Right lobe of liver (tissue), 6 donors: ENCODE data around the gene MIXL1. TPM values are rescaled to one million over a fixed set of nuclear protein-coding genes. Genes with fewer than 3 reads are reported as not detected.

Experiments used
- ATAC-seq, 4 donors: fragments of 200-7000 bp; cut with Tn5 transposase; one replicate each; pipeline ENCODE4 v1.9.1; 2020; ENCODE audit warnings: mild to moderate bottlenecking in 4 of 4, moderate library complexity in 4 of 4
- DNase-seq, 3 donors: peaks; one replicate each; pipeline ENCODE4 v3.0.0-alpha.2; 2020
- H3K27ac ChIP-seq, 3 donors: fragments of 200-600 bp; one replicate each; pipeline ENCODE4 v1.8.0; 2022
- H3K27me3 ChIP-seq, 2 donors: fragments of 200-600 bp; one replicate each; pipeline ENCODE4 v1.8.0; 2022
- H3K36me3 ChIP-seq, 4 donors: fragments of 200-600 bp; sonication (generic) in 1 of 4; one replicate each; pipeline versions ENCODE4 v1.5.1 to v1.8.0; 2017 to 2022; ENCODE audit warnings: control low read depth in 1 of 4
- H3K4me1 ChIP-seq, 4 donors: fragments of 200-600 bp; sonication (generic) in 1 of 4; one replicate each; pipeline versions ENCODE4 v1.5.1 to v1.8.0; 2017 to 2022; ENCODE audit warnings: control low read depth in 1 of 4
- H3K4me3 ChIP-seq, 3 donors: fragments of 200-600 bp; one replicate each; pipeline ENCODE4 v1.8.0; 2022
- H3K9me3 ChIP-seq, 4 donors: fragments of 200-600 bp; sonication (generic) in 1 of 4; one replicate each; pipeline versions ENCODE4 v1.5.1 to v1.8.0; 2017 to 2022; ENCODE audit warnings: control low read depth in 1 of 4
- POLR2A ChIP-seq: fragments of 450-650 bp; IDR thresholded peaks from one replicate; pipeline ENCODE4 v1.6.1; 2017; ENCODE audit warnings: antibody characterized with exemption, mild to moderate bottlenecking
- WGBS: methylation state at CpG from one replicate; pipeline ENCODE4 v1.1.6; 2018; ENCODE audit warnings: low coverage, low lambda C conversion rate; ENCODE audit not compliant: insufficient coverage; ENCODE audit errors: missing lambda C conversion rate; 5-methylcytosine and 5-hydroxymethylcytosine counted together
- intact Hi-C, 2 donors: fragments of 100-400 bp; cut with DNase I; formaldehyde crosslinking; loops; one replicate each; pipeline versions ENCODE4 v1.11.2 to v1.14.1; 2022
- total RNA-seq, 6 experiments: library from RNA; depleted of rRNA in 2 of 6; stranded (reverse); fragments of >200 nt in 2 of 6; fragmentation: NEBNext Ultra II Directional in 3 of 6; extraction: Animal tissue kit (Norgen Biotek cat#: 25700) in 3 of 6; gene quantifications; one replicate each; pipeline versions ENCODE4 v1.1.0 to v1.2.4, GENCODE V29; 2016 to 2023
- TF ChIP-seq, protein P1 (sequence below), 4 donors: fragments of 200-600 bp in 3 of 4; fragments of 450-650 bp in 1 of 4; IDR thresholded peaks; one replicate each; pipeline versions ENCODE4 v1.5.1 to v1.8.0; 2016 to 2022; ENCODE audit warnings: antibody characterized with exemption in 4 of 4, mild to moderate bottlenecking in 2 of 4
- donor health status: DM: no; HTN: yes; CAD: no.
- donor health status: DM: no; HTN: no; CAD: no.
- donor health status: DM: no; HTN: no; CAD: no.
- donor health status: DM: no; HTN: yes; CAD: no.
- donor health status: DM: no; HTN: yes; CAD: no.

MIXL1 gene
- total RNA-seq, 6 experiments from 2014 or later: 0.29 TPM; not detected in 5

DNA sequence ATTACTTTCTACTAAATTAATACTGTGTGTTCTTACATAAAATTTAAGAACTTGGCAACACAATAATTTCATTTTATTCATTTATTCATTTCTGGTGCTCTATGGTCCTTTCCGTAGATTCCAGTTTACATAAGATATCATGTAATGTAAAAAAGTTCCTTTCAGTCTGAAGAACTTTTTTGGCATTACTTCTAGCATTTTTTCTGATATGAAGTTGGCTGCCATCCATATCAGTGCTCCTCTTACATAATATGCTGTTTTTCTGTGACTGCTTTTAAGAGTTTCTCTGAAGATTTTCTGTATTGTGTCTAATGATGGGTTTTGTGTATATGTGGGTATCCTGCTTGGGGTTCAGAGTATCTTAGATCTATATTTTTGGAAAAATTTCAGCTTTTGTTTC lies 50.7 kb downstream of the MIXL1 start:
- DNase-seq (no peak), ATAC-seq (no peak)
- intact Hi-C loops: no loop called here
- Histone ChIP-seq H3K27ac (no peak overlapping the region), H3K9me3 (no peaks in the 10 kb centered on the region), H3K36me3 (no peaks in the 10 kb centered on the region), H3K4me3 (no peak overlapping the region), H3K4me1 (no peaks in the 10 kb centered on the region), H3K27me3 (no peaks in the 10 kb centered on the region)
- TF ChIP-seq, protein P1, sequence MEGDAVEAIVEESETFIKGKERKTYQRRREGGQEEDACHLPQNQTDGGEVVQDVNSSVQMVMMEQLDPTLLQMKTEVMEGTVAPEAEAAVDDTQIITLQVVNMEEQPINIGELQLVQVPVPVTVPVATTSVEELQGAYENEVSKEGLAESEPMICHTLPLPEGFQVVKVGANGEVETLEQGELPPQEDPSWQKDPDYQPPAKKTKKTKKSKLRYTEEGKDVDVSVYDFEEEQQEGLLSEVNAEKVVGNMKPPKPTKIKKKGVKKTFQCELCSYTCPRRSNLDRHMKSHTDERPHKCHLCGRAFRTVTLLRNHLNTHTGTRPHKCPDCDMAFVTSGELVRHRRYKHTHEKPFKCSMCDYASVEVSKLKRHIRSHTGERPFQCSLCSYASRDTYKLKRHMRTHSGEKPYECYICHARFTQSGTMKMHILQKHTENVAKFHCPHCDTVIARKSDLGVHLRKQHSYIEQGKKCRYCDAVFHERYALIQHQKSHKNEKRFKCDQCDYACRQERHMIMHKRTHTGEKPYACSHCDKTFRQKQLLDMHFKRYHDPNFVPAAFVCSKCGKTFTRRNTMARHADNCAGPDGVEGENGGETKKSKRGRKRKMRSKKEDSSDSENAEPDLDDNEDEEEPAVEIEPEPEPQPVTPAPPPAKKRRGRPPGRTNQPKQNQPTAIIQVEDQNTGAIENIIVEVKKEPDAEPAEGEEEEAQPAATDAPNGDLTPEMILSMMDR (IDR thresholded peaks at IDR 0.05): no peak
- no peak for TF ChIP-seq POLR2A
- WGBS: 89% methylated on average over 1 of the region's 1 CpG

GRCh38 chr1:226276077-226276682 lies 52.7 kb downstream of the MIXL1 start:
- 88% methylated on average over 3 of the region's 3 CpGs for WGBS
- Histone ChIP-seq H3K9me3 (no peaks in the 10 kb centered on the region), H3K4me3 (no peak overlapping the region), H3K27ac (no peak overlapping the region), H3K27me3 (no peaks in the 10 kb centered on the region), H3K4me1 (no peaks in the 10 kb centered on the region), H3K36me3 (no peaks in the 10 kb centered on the region)
- ATAC-seq (no peak), DNase-seq (no peak)
- TF ChIP-seq, protein P1 (IDR thresholded peaks at IDR 0.05): no peak
- TF ChIP-seq POLR2A: no peak
- intact Hi-C loops: no loop called here

Other genes starting within 250 kb of the MIXL1 start
- gene SDE2, start 224.3 kb upstream of the MIXL1 start, total RNA-seq: 10 to 100 TPM in 1 of 6 experiments, 1 to 10 TPM in 5; 7.1 to 10.9 (median 8.6) TPM
- gene H3-3A, start 160.9 kb upstream of the MIXL1 start, total RNA-seq: 100 to 1,000 TPM; 132 to 185 (median 156) TPM
- gene ACBD3, start 36.9 kb upstream of the MIXL1 start, total RNA-seq: 10 to 100 TPM; 14.6 to 23.6 (median 17.5) TPM
- gene LIN9, start 85.5 kb downstream of the MIXL1 start, total RNA-seq: 1 to 10 TPM in 2 of 6 experiments, under 1 TPM in 4; 0.46 to 1.5 (median 0.91) TPM
- 10 to 100 TPM; 38.2 to 74.3 (median 60.1) TPM for gene PARP1, start 184.4 kb downstream of the MIXL1 start, total RNA-seq